HG03469 (cell line): ENCODE data around the gene TTC23.
"Not testable (repeated sequence)": the region's sequence is repeated elsewhere in the genome, so short reads cannot be mapped to it uniquely, and the experiment has no call there.

Source experiments
- ATAC-seq: cut with Tn5 transposase; IDR thresholded peaks from one replicate; pipeline ENCODE4 v1.9.1; 2021; ENCODE audit warnings: mild to moderate bottlenecking, moderate library complexity, moderate number of reproducible peaks; ENCODE audit not compliant: unreplicated experiment

Gene TTC23

DNA sequence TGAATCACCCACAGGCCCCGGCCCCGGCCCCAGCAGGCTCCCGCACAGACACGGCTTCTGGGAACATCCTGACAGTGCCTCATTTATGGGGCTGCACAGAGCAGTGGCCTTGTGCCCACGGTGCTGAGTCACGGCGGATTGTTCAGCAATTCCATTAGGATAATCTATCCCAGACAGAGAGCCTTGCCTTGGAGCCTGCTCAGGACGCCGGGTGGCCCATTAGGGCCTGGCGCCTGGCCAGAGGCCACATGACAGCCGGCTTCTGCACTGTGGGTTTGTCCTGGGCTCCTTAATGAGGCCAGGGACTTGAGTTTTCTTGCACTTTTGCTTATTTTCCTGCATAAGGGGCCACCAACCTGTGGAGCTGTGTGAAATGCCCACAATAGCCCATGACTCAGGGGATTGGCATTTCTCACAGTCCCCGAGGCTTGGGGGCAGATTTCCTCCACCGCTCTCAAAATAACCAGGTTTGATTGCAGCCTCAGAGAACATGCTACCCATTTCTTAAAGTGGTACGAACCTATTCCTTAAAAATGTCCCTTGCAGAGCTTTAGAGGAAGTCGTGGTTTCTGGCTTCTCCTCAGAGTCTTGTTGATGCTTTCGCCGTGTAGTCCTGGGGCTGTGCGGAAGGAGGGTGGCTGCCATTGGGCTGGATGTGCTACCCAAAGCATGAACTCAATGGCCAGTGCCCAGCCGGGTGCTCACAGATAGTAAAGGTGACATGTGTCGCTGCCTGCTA lies 125.5 kb downstream of the TTC23 start:
- ATAC-seq = no peak

DNA sequence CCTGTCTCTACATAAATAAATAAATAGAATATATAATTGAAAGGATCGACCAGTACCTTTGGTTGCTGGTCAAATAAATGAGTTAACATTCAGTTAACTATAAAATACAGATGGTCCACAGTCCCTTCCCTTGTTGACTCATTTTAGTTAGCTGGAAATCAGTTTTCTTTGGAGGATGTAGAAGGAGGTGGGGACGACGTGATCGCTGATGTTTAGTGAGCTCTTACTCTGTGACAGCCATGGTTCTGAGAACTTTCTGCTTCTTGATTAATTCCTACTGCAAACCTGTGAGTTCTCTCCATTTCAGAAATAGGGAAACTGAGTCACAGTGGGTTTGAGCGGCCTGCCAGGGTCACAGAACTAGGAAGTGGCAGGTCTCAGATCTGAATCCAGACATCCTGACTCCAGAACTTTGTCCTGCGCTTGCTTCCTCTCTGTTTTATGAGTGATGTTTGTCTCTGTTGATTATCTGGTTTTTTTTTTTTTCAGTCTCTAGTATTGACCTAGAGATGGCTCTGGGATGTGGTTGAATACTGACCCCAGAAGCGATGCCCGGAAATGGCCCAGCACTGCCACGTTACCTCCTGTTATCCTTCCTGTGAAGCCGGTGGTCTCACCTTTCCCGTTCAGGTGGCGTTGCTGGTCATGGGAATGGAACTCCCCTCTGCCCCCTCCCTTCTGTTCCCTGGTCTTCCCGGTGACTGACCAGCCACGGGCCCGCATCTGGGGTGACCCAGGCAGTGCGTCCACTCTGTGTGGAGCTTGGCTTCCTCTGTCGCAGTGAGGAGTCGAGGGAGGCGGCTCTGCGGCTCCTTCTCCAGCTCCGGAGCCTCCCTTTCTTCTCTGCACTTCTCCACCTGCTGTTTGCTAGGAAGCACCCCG lies 126.3 kb downstream of the TTC23 start:
- no peak for ATAC-seq

- no peak for ATAC-seq
Measured at GRCh38 chr15:99121691-99122410, 127.5 kb downstream of the TTC23 start.

GRCh38 chr15:99121207-99121606 lies 128.2 kb downstream of the TTC23 start:
- no peak for ATAC-seq

GRCh38 chr15:99120050-99120777 lies 129.2 kb downstream of the TTC23 start:
- no peak for ATAC-seq

DNA sequence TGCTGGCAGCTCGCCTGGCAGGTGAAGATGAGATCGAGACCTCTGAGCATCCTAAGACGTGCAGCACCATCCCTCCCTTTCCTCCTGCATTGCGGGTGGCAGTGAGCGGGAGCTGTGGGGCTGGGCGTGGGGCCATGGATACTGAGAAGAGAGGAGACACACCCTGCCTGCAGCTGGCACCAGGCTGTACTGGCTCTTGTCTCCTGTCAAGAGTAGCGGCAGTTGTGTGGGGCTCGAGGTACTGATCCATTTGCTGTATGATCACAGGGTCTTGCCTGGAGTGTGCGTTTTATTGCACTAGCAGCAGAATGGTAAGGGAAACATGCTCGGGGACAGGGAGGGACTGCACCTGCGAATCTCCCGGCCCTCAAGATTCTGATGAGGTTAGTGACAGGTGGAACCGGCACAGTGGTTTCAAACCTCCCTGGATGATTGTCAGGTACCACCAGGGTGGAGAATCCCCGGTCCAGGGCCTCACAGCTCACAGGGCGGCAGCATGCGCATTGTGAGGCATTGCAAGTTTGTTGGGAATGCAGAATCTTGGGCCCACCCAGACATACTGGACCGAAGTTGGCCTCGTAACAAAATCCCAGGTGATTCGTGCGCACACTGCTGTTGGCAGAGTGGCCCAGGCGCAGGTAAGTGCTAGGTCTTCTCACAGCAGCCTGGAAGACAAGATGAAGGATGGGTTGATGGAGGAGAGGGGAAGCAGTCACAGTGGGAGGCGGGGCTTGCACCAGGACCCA lies 130.4 kb downstream of the TTC23 start:
- no peak for ATAC-seq

GRCh38 chr15:99118258-99118632 lies 131.1 kb downstream of the TTC23 start:
- no peak for ATAC-seq

DNA sequence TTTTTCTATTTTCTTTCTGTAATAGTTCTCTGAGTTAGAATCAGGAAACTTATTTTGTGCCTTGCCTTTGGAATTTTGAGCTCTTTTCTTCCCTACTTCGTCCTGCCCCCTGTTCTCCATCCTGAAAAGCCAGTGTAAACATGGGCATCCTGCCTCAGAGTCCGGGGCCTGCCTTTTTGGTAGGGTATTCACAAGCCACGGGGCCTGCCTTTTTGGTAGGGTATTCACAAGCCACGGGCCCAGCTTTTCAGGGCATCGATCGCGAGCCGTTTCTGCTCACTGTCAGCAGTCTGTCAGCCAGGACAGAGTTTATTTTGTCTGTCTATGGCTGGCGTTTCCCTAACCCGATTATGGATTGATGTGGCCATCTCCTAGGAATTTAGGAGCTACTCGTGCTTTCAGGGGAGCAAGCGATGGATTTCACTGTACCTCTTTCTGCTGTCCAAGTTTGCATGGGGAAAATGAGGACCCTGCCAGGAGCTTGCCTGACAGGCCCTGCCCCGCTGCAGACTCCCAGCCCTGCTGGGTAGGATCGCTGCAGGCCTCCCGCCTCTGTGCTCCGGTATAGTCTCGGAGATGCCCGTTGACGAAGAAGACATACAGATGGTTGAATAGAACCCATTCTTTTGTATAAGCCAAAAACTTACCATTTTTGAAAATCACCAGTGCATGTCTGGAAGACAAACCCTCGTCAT lies 131.7 kb downstream of the TTC23 start:
- no peak for ATAC-seq

DNA sequence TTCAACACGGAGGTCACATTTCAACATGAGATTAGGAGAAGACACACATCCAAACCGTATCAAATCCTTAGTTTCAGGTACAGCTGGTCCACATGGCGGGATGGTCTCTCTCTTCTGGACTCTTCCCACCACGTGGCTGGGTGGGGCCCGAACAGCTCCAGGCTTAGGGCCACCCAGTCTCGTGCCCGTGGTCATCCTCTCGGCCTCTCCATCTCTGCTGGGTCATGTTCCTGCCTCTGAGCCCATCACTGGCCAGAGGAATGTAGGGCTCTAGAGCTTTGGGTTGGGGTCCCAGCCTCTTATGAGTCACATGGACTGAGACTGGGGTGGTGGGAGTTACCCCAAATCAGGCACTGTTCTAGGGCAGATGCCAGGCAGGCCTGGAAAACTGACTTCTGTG lies 132.3 kb downstream of the TTC23 start:
- ATAC-seq = no peak

DNA sequence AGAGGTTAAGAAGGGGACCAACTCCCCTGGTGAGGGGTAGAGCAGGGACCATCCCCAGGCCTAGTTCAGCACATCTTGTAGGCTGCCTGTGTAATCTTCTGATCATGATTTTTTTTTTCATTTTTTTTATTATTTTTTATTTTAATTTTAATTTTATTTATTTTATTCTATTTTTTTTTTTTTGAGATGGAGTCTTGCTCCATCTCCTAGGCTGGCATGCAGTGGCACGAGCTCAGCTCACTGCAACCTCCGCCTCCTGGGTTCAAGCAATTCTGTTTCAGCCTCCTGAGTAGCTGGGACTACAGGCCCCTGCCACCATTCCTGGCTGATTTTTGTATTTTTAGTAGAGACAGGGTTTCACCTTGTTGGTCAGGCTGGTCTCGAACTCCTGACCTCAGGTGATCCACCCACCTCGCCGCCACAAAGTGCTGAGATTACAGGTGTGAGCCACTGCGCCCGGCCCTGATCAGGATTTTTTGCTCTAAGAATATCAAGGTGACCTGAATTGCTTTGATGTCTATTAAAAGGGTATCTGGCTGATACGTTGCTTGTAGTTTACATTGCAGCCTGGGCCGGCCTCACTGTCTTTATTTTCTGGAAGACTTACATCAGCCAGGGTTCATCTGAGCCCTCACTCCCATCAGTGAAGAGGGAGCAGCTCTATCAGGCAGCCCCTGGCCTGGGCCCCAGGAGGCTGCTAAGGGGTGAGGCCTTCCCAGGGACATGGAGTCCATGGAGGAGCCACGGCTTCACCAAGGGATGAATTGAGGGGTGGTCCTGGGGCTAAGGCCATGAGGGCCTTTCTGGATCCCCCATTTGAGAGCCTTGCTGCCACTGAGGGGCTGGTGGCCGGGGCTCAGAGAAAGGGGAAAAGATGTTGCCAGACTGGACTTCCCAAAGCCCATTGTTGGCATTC lies 133.8 kb downstream of the TTC23 start:
- ATAC-seq = no peak

DNA sequence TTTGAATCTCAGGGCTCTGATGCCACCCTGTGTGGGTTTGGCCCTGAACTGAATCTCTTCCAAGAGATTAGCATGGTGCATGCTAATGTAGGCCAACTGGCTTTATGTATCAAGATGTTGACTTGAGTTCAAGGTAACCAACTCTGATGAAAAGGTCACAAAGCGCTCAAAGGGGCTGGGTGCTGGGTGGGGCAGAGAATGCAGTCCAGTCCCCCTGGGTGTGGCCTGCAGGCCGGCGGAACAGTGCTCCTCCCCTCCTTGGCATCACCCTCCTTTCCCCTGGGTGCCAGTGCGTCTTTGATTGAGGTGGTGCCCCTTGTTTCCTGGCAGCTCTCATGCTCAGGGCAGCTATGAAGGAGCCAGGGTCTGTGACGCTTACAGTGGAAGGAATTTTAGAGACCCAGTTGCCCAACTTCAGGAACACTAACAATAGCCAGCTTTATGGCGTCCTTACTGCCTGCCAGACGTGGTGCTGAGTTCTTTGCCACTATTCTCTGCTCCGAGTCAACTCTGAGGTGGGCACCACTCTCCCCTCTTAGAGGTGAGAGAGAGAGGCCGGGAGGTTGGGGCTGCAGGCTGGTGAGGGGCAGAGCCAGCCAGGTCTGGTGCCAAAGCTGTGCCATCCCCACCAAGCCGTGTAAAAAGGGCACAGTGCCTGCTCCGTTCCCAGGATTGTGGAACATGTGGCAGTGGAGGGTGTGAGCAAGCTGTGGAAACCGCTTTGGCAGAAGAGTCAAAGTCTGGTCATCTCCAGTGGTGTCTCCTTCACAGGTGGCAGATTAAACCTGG lies 134.7 kb downstream of the TTC23 start:
- ATAC-seq = no peak

DNA sequence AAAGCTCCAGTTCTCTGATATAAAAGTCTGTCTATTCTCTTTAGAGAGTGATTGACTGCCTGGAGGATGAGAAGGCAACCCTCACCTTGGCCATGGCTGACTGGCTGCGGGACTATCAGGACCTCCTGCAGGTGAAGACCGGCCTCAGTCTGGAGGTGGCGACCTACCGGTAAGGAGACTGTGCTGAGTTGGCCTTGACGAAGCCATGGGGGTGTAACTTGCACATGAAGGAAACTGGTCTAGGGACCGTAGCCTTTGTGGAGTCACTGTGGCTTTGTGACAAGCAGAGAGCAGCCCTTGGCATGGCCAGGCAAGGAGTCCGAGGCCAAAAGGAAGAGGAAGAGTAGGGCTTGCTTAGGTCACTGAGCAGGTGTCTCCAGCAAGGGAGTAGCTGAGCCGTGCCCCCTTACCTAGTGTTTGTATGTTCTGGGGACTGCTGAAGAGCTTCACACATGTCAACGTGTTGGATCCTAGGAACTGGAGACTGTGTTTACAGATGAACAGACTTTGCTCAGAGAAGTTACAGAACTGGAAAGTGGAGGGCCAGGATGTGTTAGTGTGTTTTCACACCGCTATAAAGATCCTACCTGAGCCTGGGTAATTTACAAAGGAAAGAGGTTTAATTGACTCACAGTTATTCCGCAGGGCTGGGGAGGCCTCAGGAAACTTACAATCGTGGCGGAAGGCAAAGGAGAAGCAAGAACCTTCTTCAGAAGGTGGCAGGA lies 135.7 kb downstream of the TTC23 start:
- ATAC-seq = no peak

- ATAC-seq = not testable (repeated sequence)
Measured at GRCh38 chr15:99111641-99112040, 137.7 kb downstream of the TTC23 start.

DNA sequence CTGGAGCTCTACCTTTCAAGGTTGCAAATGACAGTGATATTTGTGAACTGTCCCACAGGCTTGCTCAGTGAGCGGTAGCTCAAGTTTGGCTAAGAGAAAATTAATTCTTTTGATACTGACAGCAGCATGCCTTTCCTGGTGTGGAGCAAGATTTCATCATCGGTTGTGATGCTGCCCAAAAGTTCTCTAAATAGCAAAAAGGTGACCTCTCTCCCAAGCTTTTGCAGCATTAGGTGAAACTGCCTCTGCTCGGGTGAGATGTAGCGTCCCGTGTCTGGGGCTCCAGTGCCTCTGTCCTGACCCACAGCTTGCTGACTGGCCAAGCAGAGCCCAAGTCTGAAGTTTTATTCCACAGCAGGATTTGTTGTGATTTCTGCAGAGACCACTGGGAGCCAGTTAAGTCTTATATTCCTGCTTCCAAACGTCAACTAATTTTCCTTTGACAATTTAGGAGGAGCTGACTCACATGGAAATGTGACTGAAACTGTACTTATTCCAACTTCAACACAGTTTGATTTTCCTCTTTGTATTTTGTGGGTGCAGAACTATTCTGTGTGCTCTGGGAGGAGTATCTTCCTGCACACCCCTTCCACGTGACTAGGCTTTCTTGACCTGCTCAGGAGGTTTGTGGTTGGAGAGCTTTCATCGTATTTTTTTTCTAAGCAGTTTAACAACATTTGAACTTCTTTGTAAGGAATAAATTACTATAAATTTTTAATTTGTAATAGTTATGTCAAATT lies 138.6 kb downstream of the TTC23 start:
- no peak for ATAC-seq

GRCh38 chr15:99110093-99110492 lies 139.3 kb downstream of the TTC23 start:
- ATAC-seq = no peak

- ATAC-seq = no peak
Measured at GRCh38 chr15:99109555-99110021, 139.8 kb downstream of the TTC23 start.
